ENCODE measurements around the gene RALGAPA2. TPM values are rescaled to one million over a fixed set of nuclear protein-coding genes. Genes with fewer than 3 reads are reported as not detected.

The RALGAPA2 gene
- total RNA-seq, 1 donor from 2014 or later: 24.8 TPM

DNA sequence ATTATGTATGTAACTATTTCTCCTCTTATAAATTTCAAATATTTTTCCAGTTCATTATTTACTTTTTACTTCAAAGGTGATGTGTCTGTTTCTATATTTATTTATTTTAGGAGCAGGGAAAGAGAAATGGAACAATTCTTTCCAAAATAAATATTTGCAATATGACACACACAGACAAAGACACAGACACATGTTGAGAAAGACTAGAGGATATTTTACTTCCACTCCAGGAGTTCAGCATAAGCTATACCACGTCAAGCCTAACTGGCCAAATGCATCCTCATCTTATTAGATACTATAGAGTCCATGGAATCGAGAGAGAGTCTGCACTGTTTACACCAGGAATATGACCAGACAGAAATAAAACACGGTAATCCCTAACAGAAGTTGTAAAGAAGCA is 13.3 kb downstream of the RALGAPA2 start:
- TF ChIP-seq, protein P1, sequence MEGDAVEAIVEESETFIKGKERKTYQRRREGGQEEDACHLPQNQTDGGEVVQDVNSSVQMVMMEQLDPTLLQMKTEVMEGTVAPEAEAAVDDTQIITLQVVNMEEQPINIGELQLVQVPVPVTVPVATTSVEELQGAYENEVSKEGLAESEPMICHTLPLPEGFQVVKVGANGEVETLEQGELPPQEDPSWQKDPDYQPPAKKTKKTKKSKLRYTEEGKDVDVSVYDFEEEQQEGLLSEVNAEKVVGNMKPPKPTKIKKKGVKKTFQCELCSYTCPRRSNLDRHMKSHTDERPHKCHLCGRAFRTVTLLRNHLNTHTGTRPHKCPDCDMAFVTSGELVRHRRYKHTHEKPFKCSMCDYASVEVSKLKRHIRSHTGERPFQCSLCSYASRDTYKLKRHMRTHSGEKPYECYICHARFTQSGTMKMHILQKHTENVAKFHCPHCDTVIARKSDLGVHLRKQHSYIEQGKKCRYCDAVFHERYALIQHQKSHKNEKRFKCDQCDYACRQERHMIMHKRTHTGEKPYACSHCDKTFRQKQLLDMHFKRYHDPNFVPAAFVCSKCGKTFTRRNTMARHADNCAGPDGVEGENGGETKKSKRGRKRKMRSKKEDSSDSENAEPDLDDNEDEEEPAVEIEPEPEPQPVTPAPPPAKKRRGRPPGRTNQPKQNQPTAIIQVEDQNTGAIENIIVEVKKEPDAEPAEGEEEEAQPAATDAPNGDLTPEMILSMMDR (IDR thresholded peaks at IDR 0.05; ENCODE audit: insufficient read depth, low read length, poor library complexity, severe bottlenecking): no peak
- no peak for DNase-seq (ENCODE audit: low read depth)

DNA sequence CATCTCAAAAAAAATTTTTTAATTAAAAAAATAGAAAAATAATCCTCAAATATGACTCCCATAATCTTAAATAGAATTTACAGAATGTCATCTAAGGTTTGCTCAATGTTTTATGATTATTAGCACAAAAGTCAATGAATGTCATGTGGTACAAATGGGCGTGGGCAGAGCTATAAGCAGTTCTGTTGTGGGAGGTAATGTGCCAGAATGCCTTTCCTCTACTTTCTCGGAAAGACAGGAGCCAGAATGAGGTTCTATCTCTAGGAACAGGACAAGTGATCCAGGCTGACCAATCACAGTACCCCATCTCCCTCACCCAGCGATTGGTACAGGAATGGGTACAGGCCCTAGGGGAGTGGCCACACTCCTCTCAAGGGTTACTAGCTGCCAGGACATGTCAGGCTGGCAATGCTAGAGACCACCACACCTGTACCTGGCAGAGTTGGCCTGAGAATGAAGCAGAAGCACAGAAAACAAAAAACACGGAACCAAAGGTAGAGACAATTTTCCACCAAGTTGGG is 15.1 kb downstream of the RALGAPA2 start:
- no peak for DNase-seq (ENCODE audit: low read depth)
- Histone ChIP-seq H3K36me3 (ENCODE audit: control insufficient read depth, insufficient read depth, low read length) (no peaks in the 10 kb centered on the region), H3K4me3 (ENCODE audit: low read depth, low read length) (no peak overlapping the region), H3K27me3 (ENCODE audit: control insufficient read depth, insufficient read depth, low read length) (no peaks in the 10 kb centered on the region)
- TF ChIP-seq, protein P1 (IDR thresholded peaks at IDR 0.05; ENCODE audit: insufficient read depth, low read length, poor library complexity, severe bottlenecking): no peak

More for the DNA sequence above, 13.3 kb downstream of the RALGAPA2 start:
- Histone ChIP-seq H3K27me3 (ENCODE audit: control insufficient read depth, insufficient read depth, low read length) (no peaks in the 10 kb centered on the region), H3K36me3 (ENCODE audit: control insufficient read depth, insufficient read depth, low read length) (no peaks in the 10 kb centered on the region), H3K4me3 (ENCODE audit: low read depth, low read length) (no peak overlapping the region)

DNA sequence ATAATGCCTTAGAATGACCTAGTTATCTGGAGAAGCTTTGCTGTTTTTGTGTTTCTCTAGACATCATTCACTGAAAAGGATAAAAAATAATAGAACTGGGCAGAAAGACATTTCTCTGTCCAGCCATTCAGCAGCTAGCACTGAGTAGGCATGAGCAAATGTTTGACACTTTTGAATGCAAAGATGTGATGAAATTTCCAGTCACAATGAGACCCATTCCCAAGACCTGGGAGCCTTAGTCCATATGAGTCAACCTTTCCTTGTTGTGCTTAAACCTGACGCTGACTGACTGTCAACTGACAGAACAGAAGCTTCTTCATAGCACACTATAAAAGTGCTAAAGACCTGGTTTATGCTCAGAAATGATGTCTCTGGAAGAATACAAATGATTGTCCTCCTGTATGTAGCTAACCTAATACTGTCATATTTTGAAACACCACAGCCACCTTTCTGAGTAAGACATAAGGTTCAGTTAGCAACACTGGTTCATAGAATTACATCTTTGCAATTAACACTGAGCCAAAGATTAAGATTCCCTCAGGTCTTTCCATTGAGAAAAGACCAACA is 17.1 kb downstream of the RALGAPA2 start:
- no peaks in the 10 kb centered on the region for H3K27me3 ChIP-seq (ENCODE audit: control insufficient read depth, insufficient read depth, low read length)
- no peak overlapping the region for H3K4me3 ChIP-seq (ENCODE audit: low read depth, low read length)
- TF ChIP-seq, protein P1 (IDR thresholded peaks at IDR 0.05; ENCODE audit: insufficient read depth, low read length, poor library complexity, severe bottlenecking): no peak
- no peak for DNase-seq (ENCODE audit: low read depth)
- no peaks in the 10 kb centered on the region for H3K36me3 ChIP-seq (ENCODE audit: control insufficient read depth, insufficient read depth, low read length)

DNA sequence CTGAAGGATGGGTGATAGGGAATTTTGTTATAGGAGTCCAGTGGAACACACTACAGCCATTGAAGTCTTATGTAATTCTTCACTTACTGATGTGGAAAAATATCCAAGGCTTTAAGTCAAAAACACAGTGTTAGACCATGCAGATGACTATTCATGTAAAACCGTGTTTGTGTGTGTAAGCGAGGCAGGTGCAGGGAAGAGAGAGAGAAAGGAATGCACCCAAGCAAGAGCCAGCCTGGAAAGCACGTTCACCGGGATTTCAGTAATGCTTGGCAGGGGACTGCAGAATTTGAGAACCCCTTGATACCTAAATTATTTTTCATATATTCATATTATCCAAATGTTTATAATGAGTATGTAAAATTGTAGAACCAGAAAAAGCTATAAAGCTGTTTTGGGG is 17.9 kb downstream of the RALGAPA2 start:
- no peaks in the 10 kb centered on the region for H3K36me3 ChIP-seq (ENCODE audit: control insufficient read depth, insufficient read depth, low read length)
- no peak overlapping the region for H3K4me3 ChIP-seq (ENCODE audit: low read depth, low read length)

DNA sequence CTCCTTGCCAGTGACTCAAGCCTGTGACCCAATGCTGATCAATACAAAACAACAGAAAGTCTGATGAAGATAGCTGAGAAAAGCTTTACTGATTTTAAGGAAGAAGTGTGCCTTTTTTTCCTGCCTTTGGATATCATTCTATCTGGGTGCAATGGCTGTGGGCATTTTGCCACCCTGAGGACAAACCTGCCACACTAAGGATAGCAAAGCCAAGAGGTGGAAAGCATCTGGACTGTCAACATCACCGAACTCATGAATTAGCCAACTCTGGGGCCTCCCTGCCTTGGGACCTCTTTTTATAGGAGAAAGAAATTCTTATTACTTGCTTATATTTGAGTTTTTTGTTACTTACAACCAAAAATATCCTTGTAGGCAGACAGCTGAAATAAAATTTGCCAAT is 19.9 kb downstream of the RALGAPA2 start:
- DNase-seq (ENCODE audit: low read depth): no peak
- Histone ChIP-seq H3K4me3 (ENCODE audit: low read depth, low read length) (no peak overlapping the region), H3K36me3 (ENCODE audit: control insufficient read depth, insufficient read depth, low read length) (no peaks in the 10 kb centered on the region), H3K27me3 (ENCODE audit: control insufficient read depth, insufficient read depth, low read length) (no peaks in the 10 kb centered on the region)
- TF ChIP-seq, protein P1 (IDR thresholded peaks at IDR 0.05; ENCODE audit: insufficient read depth, low read length, poor library complexity, severe bottlenecking): no peak

More for the DNA sequence above, 17.9 kb downstream of the RALGAPA2 start:
- DNase-seq (ENCODE audit: low read depth): no peak
- no peaks in the 10 kb centered on the region for H3K27me3 ChIP-seq (ENCODE audit: control insufficient read depth, insufficient read depth, low read length)
- TF ChIP-seq, protein P1 (IDR thresholded peaks at IDR 0.05; ENCODE audit: insufficient read depth, low read length, poor library complexity, severe bottlenecking): no peak
